ENCODE results near the gene ADCK1.
"Not testable (repeated sequence)": the region's sequence is repeated elsewhere in the genome, so short reads cannot be mapped to it uniquely, and the experiment has no call there.

ADCK1 gene

DNA sequence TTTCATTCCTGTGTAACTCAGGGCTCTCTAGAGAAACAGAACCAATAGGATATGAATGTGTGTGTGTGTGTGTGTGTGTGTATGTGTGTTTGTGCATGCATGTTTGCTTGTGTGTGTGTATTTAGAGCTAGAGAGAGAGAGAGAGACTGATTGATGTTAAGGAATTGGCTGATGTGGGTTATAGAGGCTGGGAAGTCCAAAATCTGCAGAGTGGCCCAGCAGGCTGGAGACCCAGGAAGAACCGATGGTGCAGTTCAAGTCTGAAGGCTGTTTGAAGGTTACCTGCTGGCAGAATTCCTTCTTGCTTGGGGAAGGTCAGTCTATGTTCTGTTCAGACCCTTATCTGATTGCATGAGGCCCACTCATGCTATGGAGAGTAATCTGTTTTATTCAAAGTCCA is 64.7 kb downstream of the ADCK1 start:
- no peak for DNase-seq (ENCODE audit: low read depth, low spot score)

DNA sequence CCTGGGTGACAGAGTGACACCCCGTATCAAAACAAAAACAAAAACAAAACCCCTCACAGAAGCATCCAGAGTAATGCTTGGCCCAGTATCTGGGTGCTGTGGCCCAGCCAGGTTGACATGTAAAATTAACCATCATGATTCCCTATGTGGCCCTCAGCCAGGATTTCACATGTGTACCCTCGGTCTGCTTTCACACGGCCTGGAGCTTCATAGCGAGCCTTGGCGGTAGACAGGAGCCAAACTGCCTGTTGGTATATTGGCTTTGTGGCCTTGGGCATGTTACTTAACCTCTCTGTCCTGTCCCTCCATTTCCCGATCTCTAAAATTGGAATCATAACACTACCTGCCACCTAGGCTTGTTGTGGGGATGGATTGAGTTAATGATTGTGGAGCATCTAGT is 65.5 kb downstream of the ADCK1 start:
- DNase-seq (ENCODE audit: low read depth, low spot score), result no peak

DNA sequence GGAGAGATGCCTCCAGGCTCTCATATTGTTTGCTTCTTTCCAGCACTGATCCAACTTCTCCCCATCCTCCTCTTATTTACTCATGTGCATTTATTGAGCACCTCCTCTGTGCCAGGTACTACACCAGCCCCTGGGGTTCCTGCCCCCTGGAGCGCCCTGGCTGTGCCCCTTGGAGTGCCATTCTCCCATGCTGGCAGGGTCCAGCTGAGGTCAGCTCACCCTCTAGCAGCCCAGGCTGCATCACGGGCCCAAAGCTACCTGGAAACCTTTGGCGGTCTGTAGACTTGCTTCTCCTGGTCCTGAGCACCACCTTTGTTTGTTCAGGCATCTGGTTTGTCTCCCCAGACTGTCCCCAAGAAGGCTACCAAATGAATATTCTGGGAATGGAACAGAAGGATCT is 67.0 kb downstream of the ADCK1 start:
- DNase-seq (ENCODE audit: low read depth, low spot score), result no peak

DNA sequence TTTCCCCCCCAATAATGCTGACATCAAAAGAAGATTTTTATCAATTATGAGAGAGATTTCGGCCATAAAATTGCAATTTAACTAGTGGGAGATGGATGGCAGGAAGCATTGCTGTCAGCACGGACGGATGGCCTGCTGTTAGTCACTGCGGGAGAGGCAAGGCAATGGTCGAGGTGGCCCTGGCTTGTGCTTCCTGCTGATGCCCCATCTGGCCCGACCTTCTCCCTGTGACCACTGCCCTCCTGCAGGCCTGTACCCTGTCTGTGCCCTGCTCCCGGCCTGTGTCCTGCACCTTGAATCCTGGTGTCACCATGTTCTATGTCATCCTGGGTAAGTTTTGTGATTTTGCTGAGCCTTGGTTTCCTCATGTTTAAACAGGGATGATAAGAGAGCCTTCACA is 67.6 kb downstream of the ADCK1 start:
- DNase-seq (ENCODE audit: low read depth, low spot score), result no peak

- no peak for DNase-seq (ENCODE audit: low read depth, low spot score)
Observed at GRCh38 chr14:77868552-77869285, 68.8 kb downstream of the ADCK1 start.

- no peak for DNase-seq (ENCODE audit: low read depth, low spot score)
Observed at GRCh38 chr14:77869340-77869739, 69.4 kb downstream of the ADCK1 start.

DNA sequence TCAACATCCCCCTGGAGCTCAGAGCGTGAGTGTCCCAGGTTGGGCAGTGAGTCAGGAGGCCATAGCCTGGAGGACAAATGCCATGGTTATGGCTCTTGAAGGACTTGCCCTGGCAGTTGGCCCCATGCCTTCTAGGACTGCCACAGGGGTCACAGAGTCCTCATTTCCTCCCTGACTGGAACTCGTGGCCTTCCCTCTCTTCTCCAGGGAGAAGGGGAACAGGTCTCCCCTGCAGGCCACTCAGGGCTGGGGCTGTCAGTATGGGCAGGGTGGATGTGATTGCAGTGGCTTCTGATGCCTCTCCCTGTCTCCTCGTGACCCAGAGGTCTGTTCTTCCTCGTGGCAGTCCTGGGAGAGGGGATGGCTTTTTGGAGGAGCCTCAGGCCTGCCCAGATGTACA is 70.7 kb downstream of the ADCK1 start:
- DNase-seq (ENCODE audit: low read depth, low spot score), result no peak

DNA sequence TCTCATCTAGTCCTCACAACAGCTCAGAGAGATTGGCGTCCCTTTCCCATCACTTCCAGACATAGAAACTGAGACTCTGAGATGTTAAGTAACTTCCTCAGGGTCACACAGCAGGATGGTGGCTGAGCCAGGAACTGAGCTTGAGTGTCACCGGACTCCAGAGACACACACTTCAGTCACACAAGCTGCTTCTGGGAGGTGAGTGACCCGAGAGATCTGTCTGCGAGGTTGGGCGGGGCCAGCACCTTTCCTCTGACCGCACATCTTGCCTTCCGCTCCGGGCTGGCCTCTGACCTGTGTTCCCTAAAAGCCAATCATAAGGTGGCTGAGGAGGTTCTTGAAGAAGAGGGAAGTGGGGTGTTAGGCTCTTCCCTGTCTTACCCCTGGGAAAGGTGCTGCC is 72.2 kb downstream of the ADCK1 start:
- DNase-seq (ENCODE audit: low read depth, low spot score), result no peak

GRCh38 chr14:77872983-77873382 is 73.1 kb downstream of the ADCK1 start:
- no peak for DNase-seq (ENCODE audit: low read depth, low spot score)

- no peak for DNase-seq (ENCODE audit: low read depth, low spot score)
Observed at GRCh38 chr14:77878783-77879182, 78.9 kb downstream of the ADCK1 start.

- DNase-seq (ENCODE audit: low read depth, low spot score), result no peak
Observed at GRCh38 chr14:77880056-77880455, 80.1 kb downstream of the ADCK1 start.

- no peak for DNase-seq (ENCODE audit: low read depth, low spot score)
Observed at GRCh38 chr14:77882098-77882497, 82.2 kb downstream of the ADCK1 start.

GRCh38 chr14:77882636-77883035 is 82.7 kb downstream of the ADCK1 start:
- no peak for DNase-seq (ENCODE audit: low read depth, low spot score)

DNA sequence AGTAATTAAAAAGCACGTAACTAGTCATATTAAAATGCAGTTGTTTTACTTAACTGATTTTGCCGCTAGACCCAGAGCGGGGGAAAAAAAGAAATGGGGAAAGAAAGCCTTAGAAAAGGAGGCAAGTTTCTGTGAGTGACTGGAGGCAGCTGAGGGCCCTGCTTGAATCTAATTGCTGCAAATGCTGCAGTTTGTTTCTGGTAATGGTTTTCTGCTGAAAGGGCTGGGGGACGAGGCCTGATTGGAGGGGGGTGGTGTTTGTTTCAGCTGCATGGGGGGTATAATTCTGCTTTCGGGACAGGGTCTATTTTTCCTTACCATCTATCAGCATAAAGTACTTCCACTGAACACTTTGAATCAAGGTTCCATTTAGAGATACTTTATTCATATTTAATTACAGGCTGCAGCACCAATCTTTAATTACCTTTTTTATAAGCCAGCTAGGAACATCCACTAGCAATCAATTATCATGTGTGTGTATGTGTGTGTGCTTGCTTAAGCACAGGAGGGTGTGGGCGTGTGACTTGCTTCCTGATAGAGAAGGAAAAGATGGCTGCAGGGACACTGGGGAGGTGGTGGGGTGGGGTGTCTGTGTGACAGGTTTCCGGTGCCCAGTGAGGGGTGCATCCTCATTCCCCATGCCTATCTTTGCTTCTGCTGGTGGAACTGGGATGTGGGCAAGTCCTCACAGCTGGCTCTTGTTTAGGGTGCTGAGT is 83.4 kb downstream of the ADCK1 start:
- no peak for DNase-seq (ENCODE audit: low read depth, low spot score)

GRCh38 chr14:77883847-77884238 is 83.9 kb downstream of the ADCK1 start:
- DNase-seq (ENCODE audit: low read depth, low spot score), result no peak

DNA sequence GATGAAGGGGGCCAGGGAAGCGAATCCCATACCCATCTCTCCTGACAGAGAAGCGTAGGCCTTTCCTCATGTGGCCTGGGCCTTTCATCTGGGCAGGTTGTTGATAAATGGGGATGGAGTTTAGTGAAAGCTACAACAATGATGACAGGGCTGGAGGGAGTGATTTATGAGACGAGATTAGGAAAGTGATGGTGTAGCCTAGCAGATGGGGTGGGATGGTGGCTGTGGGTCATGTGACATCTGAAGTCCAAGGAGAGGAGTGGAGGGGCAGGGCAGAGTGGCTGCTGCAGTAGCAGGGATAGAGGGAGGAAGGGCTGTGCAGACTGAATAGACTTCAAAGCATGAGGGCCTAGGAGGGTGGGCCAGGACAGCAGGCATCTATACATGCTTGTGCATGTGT is 85.5 kb downstream of the ADCK1 start:
- DNase-seq (ENCODE audit: low read depth, low spot score), result no peak

DNA sequence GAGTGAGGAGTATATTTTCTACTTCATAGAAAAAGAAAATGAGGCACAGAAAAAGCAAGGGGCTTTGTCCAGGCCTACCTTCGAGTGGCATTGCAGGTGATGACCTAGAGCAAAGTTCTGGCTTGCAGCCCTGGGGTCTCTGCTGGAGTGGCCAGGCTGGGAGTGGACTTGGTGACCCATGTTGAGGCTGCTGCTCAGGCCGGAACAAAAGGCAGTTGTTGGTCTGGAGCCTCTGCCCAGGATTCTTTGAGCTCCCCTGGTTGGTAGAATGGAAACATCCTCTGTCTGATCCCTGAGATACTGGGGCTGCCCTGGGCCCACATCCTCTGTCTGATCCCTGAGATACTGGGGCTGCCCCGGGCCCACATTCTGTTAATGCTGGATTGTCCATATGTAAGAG is 86.1 kb downstream of the ADCK1 start:
- DNase-seq (ENCODE audit: low read depth, low spot score), result no peak

GRCh38 chr14:77888903-77889302 is 89.0 kb downstream of the ADCK1 start:
- DNase-seq (ENCODE audit: low read depth, low spot score), result not testable (repeated sequence)

DNA sequence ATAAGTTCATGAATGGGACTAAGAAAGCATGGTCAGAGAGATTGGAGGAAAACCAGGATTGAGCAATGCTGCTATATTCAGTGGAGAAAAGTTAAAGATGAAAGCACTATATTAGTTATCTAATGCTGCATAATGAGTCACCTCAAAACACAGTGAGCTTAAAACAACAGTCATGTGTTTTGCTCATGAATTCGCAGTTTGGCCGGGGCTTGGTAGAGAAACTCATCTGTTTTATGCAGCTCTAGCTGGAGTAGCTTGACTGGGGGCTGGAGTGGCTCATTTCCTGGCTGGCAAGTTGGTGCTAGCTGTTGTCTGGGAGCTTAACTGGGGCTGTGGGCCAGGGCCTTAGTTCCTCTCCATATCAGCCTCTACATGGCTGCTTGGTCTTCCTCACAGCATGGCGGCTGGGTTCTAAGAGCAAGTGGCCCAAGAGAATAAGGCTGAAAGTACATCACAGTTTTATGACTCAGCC is 90.1 kb downstream of the ADCK1 start:
- no peak for DNase-seq (ENCODE audit: low read depth, low spot score)

GRCh38 chr14:77890873-77891272 is 91.0 kb downstream of the ADCK1 start:
- DNase-seq (ENCODE audit: low read depth, low spot score), result no peak

- no peak for DNase-seq (ENCODE audit: low read depth, low spot score)
Observed at GRCh38 chr14:77892381-77892871, 92.5 kb downstream of the ADCK1 start.

GRCh38 chr14:77892890-77893484 is 93.1 kb downstream of the ADCK1 start:
- DNase-seq (ENCODE audit: low read depth, low spot score), result no peak

- DNase-seq (ENCODE audit: low read depth, low spot score), result no peak
Observed at GRCh38 chr14:77897374-77897773, 97.5 kb downstream of the ADCK1 start.
